H1 (cell line): ENCODE measurements around the gene CDPF1. TPM values are rescaled to one million over a fixed set of nuclear protein-coding genes. Genes with fewer than 3 reads are reported as not detected.

Experiments used
- CTCF ChIA-PET: fragments of 300-600 bp; sonication (Branson Sonifier 250); formaldehyde crosslinking; loops from one replicate; lab custom pipeline; 2021; ENCODE audit not compliant: partially characterized antibody; lab: Charles Lee
- POLR2A ChIA-PET: fragments of 300-600 bp; sonication (Branson Sonifier 250); formaldehyde crosslinking; loops from one replicate; lab custom pipeline; 2021; ENCODE audit warnings: inconsistent platforms; ENCODE audit not compliant: partially characterized antibody; lab: Charles Lee
- DNase-seq, 2 experiments: peaks; one replicate each; pipeline versions ENCODE4 v3.0.0 to v3.0.0-alpha.2; 2010 to 2022; ENCODE audit warnings: low spot score in 2 of 2, low read depth in 1 of 2, mixed read lengths in 1 of 2
- FAIRE-seq: peaks from 2 replicates; lab custom pipeline; 2011; peaks lifted over from hg19 to GRCh38; lab: Jason Lieb, UNC
- H2AFZ ChIP-seq: 2 replicates; pipeline ENCODE4 v1.8.1; 2012; ENCODE audit warnings: low read length, inconsistent platforms
- H2AK5ac ChIP-seq: 2 replicates; pipeline ENCODE4 v1.6.1; 2013; ENCODE audit warnings: low read depth, low read length
- H2BK120ac ChIP-seq: replicated peaks from 2 replicates; pipeline ENCODE3; 2013; ENCODE audit warnings: low read depth, low read length, inconsistent platforms
- H2BK12ac ChIP-seq: 2 replicates; pipeline ENCODE4 v1.6.1; 2013; ENCODE audit warnings: low read depth, low read length
- H2BK15ac ChIP-seq: 2 replicates; pipeline ENCODE4 v1.6.1; 2013; ENCODE audit warnings: low read length
- H2BK20ac ChIP-seq: 2 replicates; pipeline ENCODE4 v1.6.1; 2013; ENCODE audit warnings: low read length
- H2BK5ac ChIP-seq: 2 replicates; pipeline ENCODE4 v1.6.1; 2013; ENCODE audit warnings: low read depth, low read length
- H3K14ac ChIP-seq: 2 replicates; pipeline ENCODE4 v1.6.1; 2013; ENCODE audit warnings: inconsistent platforms; ENCODE audit not compliant: insufficient read length
- H3K18ac ChIP-seq: 2 replicates; pipeline ENCODE4 v1.6.1; 2013; ENCODE audit warnings: low read length; ENCODE audit errors: extremely low read depth
- H3K23ac ChIP-seq: 2 replicates; pipeline ENCODE4 v1.6.1; 2013; ENCODE audit warnings: inconsistent platforms; ENCODE audit not compliant: insufficient read length
- H3K23me2 ChIP-seq: 2 replicates; pipeline ENCODE4 v1.6.1; 2013; ENCODE audit warnings: low read depth, low read length
- H3K27ac ChIP-seq: 2 replicates; pipeline ENCODE4 v1.6.1; 2011; ENCODE audit warnings: low read depth, low read length, inconsistent platforms
- H3K27me3 ChIP-seq, 4 experiments: replicated peaks in 1 of 4; 1 replicate in 1 of 4; 2 replicates in 3 of 4; pipeline versions ENCODE4 v1.6.1 to v1.8.1; 2011 to 2013; ENCODE audit warnings: low read length in 3 of 4, mild to moderate bottlenecking in 3 of 4, inconsistent platforms in 2 of 4, mixed read lengths in 2 of 4, moderate library complexity in 1 of 4; ENCODE audit not compliant: control insufficient read depth in 3 of 4, insufficient read depth in 3 of 4; ENCODE audit errors: extremely low read depth in 1 of 4
- H3K36me3 ChIP-seq, 4 experiments: 2 replicates each; pipeline versions ENCODE4 v1.6.1 to v1.8.1; 2011 to 2013; ENCODE audit warnings: mild to moderate bottlenecking in 4 of 4, low read length in 3 of 4, moderate library complexity in 2 of 4, control low read depth in 1 of 4, inconsistent platforms in 1 of 4; ENCODE audit not compliant: insufficient read depth in 4 of 4, control insufficient read depth in 2 of 4
- H3K4ac ChIP-seq: replicated peaks from 2 replicates; pipeline ENCODE3; 2013; ENCODE audit warnings: low read length, low read depth, mixed read lengths, inconsistent platforms; ENCODE audit not compliant: insufficient read length
- H3K4me1 ChIP-seq, 4 experiments: replicated peaks in 1 of 4; 1 replicate in 1 of 4; 2 replicates in 3 of 4; pipeline versions ENCODE4 v1.6.1 to v1.8.1; 2011 to 2013; ENCODE audit warnings: low read length in 3 of 4, inconsistent platforms in 2 of 4, mixed read lengths in 1 of 4; ENCODE audit not compliant: insufficient read depth in 4 of 4, control insufficient read depth in 3 of 4
- H3K4me2 ChIP-seq, 2 experiments: 2 replicates each; pipeline versions ENCODE4 v1.6.1 to v1.8.1; 2011 to 2013; ENCODE audit warnings: low read depth in 2 of 2, low read length in 2 of 2, control low read depth in 1 of 2, inconsistent platforms in 1 of 2, mild to moderate bottlenecking in 1 of 2; ENCODE audit not compliant: insufficient read depth in 1 of 2
- H3K4me3 ChIP-seq, 4 experiments: fragments of 200-600, 300-600 bp in 1 of 4; sonication (generic), shearing (Covaris generic), sonication (Bioruptor Twin) in 1 of 4; 2 replicates each; pipeline versions ENCODE4 v1.5.1 to v1.8.1; 2011 to 2016; ENCODE audit warnings: low read length in 4 of 4, low read depth in 3 of 4, control low read depth in 2 of 4, inconsistent platforms in 2 of 4, mild to moderate bottlenecking in 2 of 4, mixed read lengths in 1 of 4, moderate library complexity in 1 of 4; ENCODE audit not compliant: insufficient read depth in 2 of 4; ENCODE audit errors: extremely low read depth in 1 of 4
- H3K56ac ChIP-seq: replicated peaks from 2 replicates; pipeline ENCODE3; 2013; ENCODE audit warnings: low read depth, mild to moderate bottlenecking, mixed read lengths, low read length, inconsistent platforms; ENCODE audit not compliant: insufficient read length
- H3K79me1 ChIP-seq: 2 replicates; pipeline ENCODE4 v1.6.1; 2013; ENCODE audit warnings: low read depth, low read length, control low read depth
- H3K79me2 ChIP-seq, 2 experiments: 2 replicates each; pipeline versions ENCODE4 v1.6.1 to v1.8.1; 2012 to 2013; ENCODE audit warnings: low read length in 2 of 2, mild to moderate bottlenecking in 2 of 2, inconsistent platforms in 1 of 2; ENCODE audit not compliant: insufficient read depth in 2 of 2, control insufficient read depth in 1 of 2
- H3K9ac ChIP-seq, 4 experiments: replicated peaks in 1 of 4; 1 replicate in 1 of 4; 2 replicates in 3 of 4; pipeline versions ENCODE4 v1.6.1 to v1.8.1; 2011 to 2013; ENCODE audit warnings: low read depth in 3 of 4, low read length in 3 of 4, control low read depth in 2 of 4, mild to moderate bottlenecking in 2 of 4, moderate library complexity in 2 of 4, inconsistent platforms in 1 of 4; ENCODE audit errors: extremely low read depth in 1 of 4
- H3K9me3 ChIP-seq, 2 experiments: 2 replicates each; pipeline versions ENCODE4 v1.6.1 to v1.8.1; 2012 to 2013; ENCODE audit warnings: mild to moderate bottlenecking in 2 of 2, moderate library complexity in 2 of 2, control low read depth in 1 of 2, inconsistent platforms in 1 of 2, low read depth in 1 of 2, low read length in 1 of 2, mixed read lengths in 1 of 2; ENCODE audit not compliant: insufficient read depth in 2 of 2
- H4K20me1 ChIP-seq, 2 experiments: replicated peaks in 1 of 2; 2 replicates each; pipeline versions ENCODE3 to v1.8.1; 2011 to 2013; ENCODE audit warnings: inconsistent platforms in 2 of 2, low read length in 2 of 2, mild to moderate bottlenecking in 1 of 2; ENCODE audit not compliant: insufficient read depth in 2 of 2, control insufficient read depth in 1 of 2
- H4K5ac ChIP-seq: 2 replicates; pipeline ENCODE4 v1.6.1; 2013; ENCODE audit warnings: low read length, low read depth, mixed read lengths, inconsistent platforms; ENCODE audit not compliant: insufficient read length
- H4K8ac ChIP-seq: 2 replicates; pipeline ENCODE4 v1.8.0; 2013; ENCODE audit warnings: mild to moderate bottlenecking, moderate library complexity, low read length, inconsistent platforms; ENCODE audit not compliant: insufficient read depth; ENCODE audit errors: extremely low read depth
- H4K91ac ChIP-seq: replicated peaks from 2 replicates; pipeline ENCODE3; 2013; ENCODE audit warnings: low read length, mixed read lengths, inconsistent platforms; ENCODE audit not compliant: insufficient read length
- ASH2L ChIP-seq: fragments of 200-600, 300-600 bp; sonication (generic); IDR thresholded peaks from one replicate; pipeline ENCODE4 v1.7.1; 2017; ENCODE audit warnings: low read length
- BCL11A ChIP-seq, 2 experiments: IDR thresholded peaks; one replicate each; pipeline ENCODE4 v1.6.1; 2011; ENCODE audit warnings: low read depth in 2 of 2, low read length in 2 of 2, mild to moderate bottlenecking in 2 of 2
- CEBPB ChIP-seq: IDR thresholded peaks from 2 replicates; pipeline ENCODE4 v1.6.1; 2012; ENCODE audit warnings: low read depth, low read length
- CHD1 ChIP-seq: IDR thresholded peaks from 2 replicates; pipeline ENCODE4 v1.6.1; 2012; ENCODE audit warnings: low read depth, low read length, improper control_type of control experiment
- CTCF ChIP-seq, 3 experiments: IDR thresholded peaks; 1 replicate in 2 of 3; 2 replicates in 1 of 3; pipeline versions ENCODE4 v1.5.1 to v1.6.1; 2011; ENCODE audit warnings: low read length in 3 of 3, mild to moderate bottlenecking in 3 of 3, inconsistent platforms in 2 of 3, low read depth in 1 of 3, moderate library complexity in 1 of 3; ENCODE audit not compliant: insufficient read depth in 1 of 3; ENCODE audit errors: control extremely low read depth in 1 of 3
- EZH2 ChIP-seq: fragments of 200-600 bp; sonication (generic); IDR thresholded peaks from 2 replicates; pipeline ENCODE4 v1.7.1; 2012; ENCODE audit warnings: low read depth, mild to moderate bottlenecking, moderate library complexity, low read length, inconsistent platforms; ENCODE audit not compliant: severe bottlenecking
- HDAC6 ChIP-seq: IDR thresholded peaks from one replicate; pipeline ENCODE4 v1.7.1; 2012; ENCODE audit warnings: low read depth, mild to moderate bottlenecking, inconsistent platforms, low read length, moderate library complexity
- PHF8 ChIP-seq: fragments of 200-600 bp; sonication (generic); conservative IDR thresholded peaks from 2 replicates; pipeline ENCODE4 v1.7.1; 2012; ENCODE audit warnings: low read depth, mild to moderate bottlenecking, inconsistent platforms, low read length, moderate library complexity
- POLR2AphosphoS5 ChIP-seq: IDR thresholded peaks from 2 replicates; pipeline ENCODE4 v1.6.1; 2011; ENCODE audit warnings: low read depth, low read length
- RNF2 ChIP-seq: fragments of 200-900, 300-1000 bp; sonication (generic); IDR thresholded peaks from 2 replicates; pipeline ENCODE4 v1.7.1; 2016; ENCODE audit warnings: borderline replicate concordance, low read depth, mild to moderate bottlenecking, antibody characterized with exemption, low read length; ENCODE audit not compliant: poor library complexity, severe bottlenecking; ENCODE audit errors: missing control alignments
- SIRT6 ChIP-seq: IDR thresholded peaks from one replicate; pipeline ENCODE4 v1.7.1; 2012; ENCODE audit warnings: low read length, inconsistent platforms
- SP2 ChIP-seq: IDR thresholded peaks from 2 replicates; pipeline ENCODE4 v1.6.1; 2012; ENCODE audit warnings: mild to moderate bottlenecking, low read length, inconsistent platforms
- SUZ12 ChIP-seq: fragments of 200-600 bp; sonication (generic); IDR thresholded peaks from 2 replicates; pipeline ENCODE4 v1.6.1; 2012; ENCODE audit warnings: mild to moderate bottlenecking, inconsistent platforms, low read length, moderate library complexity, mixed read lengths
- WGBS, 2 experiments: shearing (Covaris generic) in 1 of 2; methylation state at CpG; one replicate each; pipeline versions ENCODE4 v1.1.6 to v1.1.7; 2013 to 2015; ENCODE audit warnings: low lambda C conversion rate in 2 of 2, mixed read lengths in 2 of 2, inconsistent platforms in 1 of 2, low coverage in 1 of 2, missing lambda C conversion rate in 1 of 2; ENCODE audit not compliant: insufficient replicate concordance in 2 of 2, insufficient coverage in 1 of 2, insufficient read length in 1 of 2; ENCODE audit errors: extremely low coverage in 1 of 2, missing lambda C conversion rate in 1 of 2; 5-methylcytosine and 5-hydroxymethylcytosine counted together
- polyA plus RNA-seq, 7 experiments: library from polyadenylated mRNA; depleted of rRNA in 3 of 7; stranded (reverse) in 5 of 7; unstranded in 2 of 7; fragments of >200 nt in 5 of 7; fragments of 200-250 nt in 2 of 7; gene quantifications; 1 replicate in 5 of 7; 2 replicates in 1 of 7; 4 replicates in 1 of 7; pipeline versions ENCODE4 v1.2.1 to v1.2.3, GENCODE V29; 2011 to 2013; ENCODE audit warnings: missing spikeins in 2 of 7, mixed read lengths in 2 of 7
- total RNA-seq: library from RNA; stranded (reverse); fragmentation: NEBNext Ultra II Directional; extraction: Animal tissue kit (Norgen Biotek cat#: 25700); gene quantifications from 2 replicates; pipeline ENCODE4 v1.2.1, GENCODE V29; 2021

The CDPF1 gene
- total and polyA plus RNA-seq, 2 of the 8 experiments (the other 6 are each of a cell fraction or from before 2014, with no cell fraction given): 9.7 to 13.7 TPM

GRCh38 chr22:46214616-46215015 lies 35.5 kb downstream of the CDPF1 start:
- H2BK15ac ChIP-seq: no peak overlapping the region
- no peaks in the 10 kb centered on the region for H3K4me1 ChIP-seq
- H3K36me3 ChIP-seq: no peaks in the 10 kb centered on the region
- no peak overlapping the region for H2BK20ac ChIP-seq
- H3K23ac ChIP-seq: no peak overlapping the region
- H4K91ac ChIP-seq: no peak overlapping the region
- no peak overlapping the region for H3K4me2 ChIP-seq
- H3K56ac ChIP-seq: no peak overlapping the region
- no peaks in the 10 kb centered on the region; the same call in 1 of the 2 replicates for H3K79me1 ChIP-seq
- CTCF ChIA-PET: no interaction called here
- H4K5ac ChIP-seq: no peak overlapping the region
- no peaks in the 10 kb centered on the region for H3K23me2 ChIP-seq
- FAIRE-seq: no peak
- peak overlapping the region; percentile 89; the same call in 1 of the 2 replicates for H4K8ac ChIP-seq
- H2AFZ ChIP-seq: no peak overlapping the region
- peaks cover 2 to 8% of the 10 kb centered on the region in 2 experiments; a peak in 2 of 4 replicates for H3K9me3 ChIP-seq
- H4K20me1 ChIP-seq: no peaks in the 10 kb centered on the region
- H2BK120ac ChIP-seq: no peak overlapping the region
- H3K9ac ChIP-seq: no peak overlapping the region
- H3K27me3 ChIP-seq: no peaks in the 10 kb centered on the region
- H3K27ac ChIP-seq: no peak overlapping the region
- no peak overlapping the region for H2BK5ac ChIP-seq
- H3K18ac ChIP-seq: no peak overlapping the region
- no peak overlapping the region for H2AK5ac ChIP-seq
- H3K14ac ChIP-seq: no peak overlapping the region
- DNase-seq: no peak
- no peak overlapping the region for H3K4me3 ChIP-seq
- WGBS, 2 experiments: 94 to 100% methylated on average over 8 to 28 of the region's 28 CpGs
- no peak overlapping the region for H2BK12ac ChIP-seq
- H3K4ac ChIP-seq: no peak overlapping the region
- POLR2A ChIA-PET: no interaction called here
- no peaks in the 10 kb centered on the region for H3K79me2 ChIP-seq
- no peak for TF ChIP-seq PHF8
- no peak for TF ChIP-seq BCL11A (IDR thresholded peaks at IDR 0.05; ENCODE audit: low read depth in 2 of 2, low read length in 2 of 2)
- TF ChIP-seq POLR2AphosphoS5: no peak
- TF ChIP-seq CHD1: no peak
- TF ChIP-seq SUZ12: no peak
- no peak for TF ChIP-seq SIRT6
- no peak for TF ChIP-seq HDAC6
- no peak for TF ChIP-seq EZH2
- TF ChIP-seq RNF2: no peak
- no peak for TF ChIP-seq CEBPB
- TF ChIP-seq ASH2L: no peak
- no peak for TF ChIP-seq CTCF (IDR thresholded peaks at IDR 0.05; ENCODE audit: control extremely low read depth in 1 of 3, insufficient read depth in 1 of 3, low read depth in 1 of 3, low read length in 3 of 3)
- no peak for TF ChIP-seq SP2
